ENCODE data around the gene SMARCD3. TPM values are rescaled to one million over a fixed set of nuclear protein-coding genes. Genes with fewer than 3 reads are reported as not detected.

Gene SMARCD3
- total and polyA plus RNA-seq, 2 of the 13 experiments (the other 11 are each of a cell fraction or from before 2014, with no cell fraction given): 0.20 to 0.62 TPM

- TF ChIP-seq NR2F6 (IDR thresholded peaks at IDR 0.05) (no peak), NR2F6 (CRISPR knock-in tag; IDR thresholded peaks at IDR 0.05) (peak; percentile 25; the same call in 1 of the 2 replicates), ZFP1 (CRISPR knock-in tag; IDR thresholded peaks at IDR 0.05) (no peak), MNT (IDR thresholded peaks at IDR 0.05) (no peak), ZNF496 (CRISPR knock-in tag; IDR thresholded peaks at IDR 0.05; ENCODE audit: insufficient replicate concordance) (no peak), HNRNPLL (IDR thresholded peaks at IDR 0.05; ENCODE audit: low read depth, low read length, poor library complexity, severe bottlenecking) (peak; percentile 45), SALL1 (CRISPR knock-in tag; IDR thresholded peaks at IDR 0.05) (0 out of 2 replicates have a peak, but pooled peaks have one; percentile 19), PREB (CRISPR knock-in tag; IDR thresholded peaks at IDR 0.05) (no peak), ZNF263 (CRISPR knock-in tag; IDR thresholded peaks at IDR 0.05) (peak; percentile 97), TCF12 (IDR thresholded peaks at IDR 0.05) (no peak), TCF12 (CRISPR knock-in tag; IDR thresholded peaks at IDR 0.05) (no peak)
- TF ChIP-seq, protein P1, sequence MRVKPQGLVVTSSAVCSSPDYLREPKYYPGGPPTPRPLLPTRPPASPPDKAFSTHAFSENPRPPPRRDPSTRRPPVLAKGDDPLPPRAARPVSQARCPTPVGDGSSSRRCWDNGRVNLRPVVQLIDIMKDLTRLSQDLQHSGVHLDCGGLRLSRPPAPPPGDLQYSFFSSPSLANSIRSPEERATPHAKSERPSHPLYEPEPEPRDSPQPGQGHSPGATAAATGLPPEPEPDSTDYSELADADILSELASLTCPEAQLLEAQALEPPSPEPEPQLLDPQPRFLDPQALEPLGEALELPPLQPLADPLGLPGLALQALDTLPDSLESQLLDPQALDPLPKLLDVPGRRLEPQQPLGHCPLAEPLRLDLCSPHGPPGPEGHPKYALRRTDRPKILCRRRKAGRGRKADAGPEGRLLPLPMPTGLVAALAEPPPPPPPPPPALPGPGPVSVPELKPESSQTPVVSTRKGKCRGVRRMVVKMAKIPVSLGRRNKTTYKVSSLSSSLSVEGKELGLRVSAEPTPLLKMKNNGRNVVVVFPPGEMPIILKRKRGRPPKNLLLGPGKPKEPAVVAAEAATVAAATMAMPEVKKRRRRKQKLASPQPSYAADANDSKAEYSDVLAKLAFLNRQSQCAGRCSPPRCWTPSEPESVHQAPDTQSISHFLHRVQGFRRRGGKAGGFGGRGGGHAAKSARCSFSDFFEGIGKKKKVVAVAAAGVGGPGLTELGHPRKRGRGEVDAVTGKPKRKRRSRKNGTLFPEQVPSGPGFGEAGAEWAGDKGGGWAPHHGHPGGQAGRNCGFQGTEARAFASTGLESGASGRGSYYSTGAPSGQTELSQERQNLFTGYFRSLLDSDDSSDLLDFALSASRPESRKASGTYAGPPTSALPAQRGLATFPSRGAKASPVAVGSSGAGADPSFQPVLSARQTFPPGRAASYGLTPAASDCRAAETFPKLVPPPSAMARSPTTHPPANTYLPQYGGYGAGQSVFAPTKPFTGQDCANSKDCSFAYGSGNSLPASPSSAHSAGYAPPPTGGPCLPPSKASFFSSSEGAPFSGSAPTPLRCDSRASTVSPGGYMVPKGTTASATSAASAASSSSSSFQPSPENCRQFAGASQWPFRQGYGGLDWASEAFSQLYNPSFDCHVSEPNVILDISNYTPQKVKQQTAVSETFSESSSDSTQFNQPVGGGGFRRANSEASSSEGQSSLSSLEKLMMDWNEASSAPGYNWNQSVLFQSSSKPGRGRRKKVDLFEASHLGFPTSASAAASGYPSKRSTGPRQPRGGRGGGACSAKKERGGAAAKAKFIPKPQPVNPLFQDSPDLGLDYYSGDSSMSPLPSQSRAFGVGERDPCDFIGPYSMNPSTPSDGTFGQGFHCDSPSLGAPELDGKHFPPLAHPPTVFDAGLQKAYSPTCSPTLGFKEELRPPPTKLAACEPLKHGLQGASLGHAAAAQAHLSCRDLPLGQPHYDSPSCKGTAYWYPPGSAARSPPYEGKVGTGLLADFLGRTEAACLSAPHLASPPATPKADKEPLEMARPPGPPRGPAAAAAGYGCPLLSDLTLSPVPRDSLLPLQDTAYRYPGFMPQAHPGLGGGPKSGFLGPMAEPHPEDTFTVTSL (CRISPR knock-in tag; IDR thresholded peaks at IDR 0.05; ENCODE audit: borderline replicate concordance): no peak
- TF ChIP-seq, protein P2, sequence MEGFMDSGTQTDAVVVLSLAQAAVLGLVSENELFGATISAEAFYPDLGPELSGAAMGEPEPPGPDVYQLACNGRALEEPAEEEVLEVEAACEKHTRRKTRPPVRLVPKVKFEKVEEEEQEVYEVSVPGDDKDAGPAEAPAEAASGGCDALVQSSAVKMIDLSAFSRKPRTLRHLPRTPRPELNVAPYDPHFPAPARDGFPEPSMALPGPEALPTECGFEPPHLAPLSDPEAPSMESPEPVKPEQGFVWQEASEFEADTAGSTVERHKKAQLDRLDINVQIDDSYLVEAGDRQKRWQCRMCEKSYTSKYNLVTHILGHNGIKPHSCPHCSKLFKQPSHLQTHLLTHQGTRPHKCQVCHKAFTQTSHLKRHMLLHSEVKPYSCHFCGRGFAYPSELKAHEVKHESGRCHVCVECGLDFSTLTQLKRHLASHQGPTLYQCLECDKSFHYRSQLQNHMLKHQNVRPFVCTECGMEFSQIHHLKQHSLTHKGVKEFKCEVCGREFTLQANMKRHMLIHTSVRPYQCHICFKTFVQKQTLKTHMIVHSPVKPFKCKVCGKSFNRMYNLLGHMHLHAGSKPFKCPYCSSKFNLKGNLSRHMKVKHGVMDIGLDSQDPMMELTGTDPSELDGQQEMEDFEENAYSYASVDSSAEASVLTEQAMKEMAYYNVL (CRISPR knock-in tag; IDR thresholded peaks at IDR 0.05; ENCODE audit: borderline replicate concordance): 0 out of 2 replicates have a peak, but pooled peaks have one; percentile 27
- TF ChIP-seq, protein P3, sequence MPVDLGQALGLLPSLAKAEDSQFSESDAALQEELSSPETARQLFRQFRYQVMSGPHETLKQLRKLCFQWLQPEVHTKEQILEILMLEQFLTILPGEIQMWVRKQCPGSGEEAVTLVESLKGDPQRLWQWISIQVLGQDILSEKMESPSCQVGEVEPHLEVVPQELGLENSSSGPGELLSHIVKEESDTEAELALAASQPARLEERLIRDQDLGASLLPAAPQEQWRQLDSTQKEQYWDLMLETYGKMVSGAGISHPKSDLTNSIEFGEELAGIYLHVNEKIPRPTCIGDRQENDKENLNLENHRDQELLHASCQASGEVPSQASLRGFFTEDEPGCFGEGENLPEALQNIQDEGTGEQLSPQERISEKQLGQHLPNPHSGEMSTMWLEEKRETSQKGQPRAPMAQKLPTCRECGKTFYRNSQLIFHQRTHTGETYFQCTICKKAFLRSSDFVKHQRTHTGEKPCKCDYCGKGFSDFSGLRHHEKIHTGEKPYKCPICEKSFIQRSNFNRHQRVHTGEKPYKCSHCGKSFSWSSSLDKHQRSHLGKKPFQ (CRISPR knock-in tag; IDR thresholded peaks at IDR 0.05; ENCODE audit: insufficient replicate concordance): no peak
- TF ChIP-seq, protein P4, sequence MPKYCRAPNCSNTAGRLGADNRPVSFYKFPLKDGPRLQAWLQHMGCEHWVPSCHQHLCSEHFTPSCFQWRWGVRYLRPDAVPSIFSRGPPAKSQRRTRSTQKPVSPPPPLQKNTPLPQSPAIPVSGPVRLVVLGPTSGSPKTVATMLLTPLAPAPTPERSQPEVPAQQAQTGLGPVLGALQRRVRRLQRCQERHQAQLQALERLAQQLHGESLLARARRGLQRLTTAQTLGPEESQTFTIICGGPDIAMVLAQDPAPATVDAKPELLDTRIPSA (CRISPR knock-in tag; IDR thresholded peaks at IDR 0.05; ENCODE audit: borderline replicate concordance): no peak
Measured at GRCh38 chr7:151251689-151252560, 3.4 kb upstream of the SMARCD3 start (continued).

All from HepG2 (cell line).